OCI-LY3 (cell line): ENCODE measurements around the gene EPB41L4A.

ENCODE experiments used
- H2AFZ ChIP-seq: fragments of 200-600, 300-600 bp; shearing (Covaris generic); 2 replicates; pipeline ENCODE4 v1.6.0; 2014; ENCODE audit warnings: antibody characterized with exemption, low read depth, low read length
- H3K27ac ChIP-seq: fragments of 200-600, 300-600 bp; sonication (generic); 2 replicates; pipeline ENCODE4 v1.5.1; 2014; ENCODE audit warnings: mild to moderate bottlenecking, low read length, moderate library complexity, mixed read lengths
- H3K27me3 ChIP-seq: fragments of 200-600, 300-600 bp; sonication (generic); 2 replicates; pipeline ENCODE4 v1.6.1; 2014; ENCODE audit warnings: low read depth, low read length, mixed read lengths
- H3K36me3 ChIP-seq: fragments of 200-600, 300-600 bp; sonication (generic); replicated peaks from 2 replicates; pipeline ENCODE3; 2014; ENCODE audit warnings: low read depth, low read length, mixed read lengths
- H3K4me1 ChIP-seq: fragments of 300-600, 200-600 bp; sonication (generic); 2 replicates; pipeline ENCODE4 v1.6.1; 2014; ENCODE audit warnings: low read length, mixed read lengths
- H3K4me2 ChIP-seq: fragments of 200-600, 300-600 bp; sonication (generic); 2 replicates; pipeline ENCODE4 v1.6.1; 2014; ENCODE audit warnings: low read length, mixed read lengths
- H3K4me3 ChIP-seq: fragments of 300-600, 200-600 bp; sonication (generic); 2 replicates; pipeline ENCODE4 v1.5.1; 2014; ENCODE audit warnings: antibody characterized with exemption, mild to moderate bottlenecking, low read length, moderate library complexity
- H3K79me2 ChIP-seq: fragments of 300-600, 200-600 bp; shearing (Covaris generic); 2 replicates; pipeline ENCODE4 v1.6.1; 2014; ENCODE audit warnings: mild to moderate bottlenecking, low read length, mixed read lengths
- H3K9ac ChIP-seq: fragments of 300-600, 200-600 bp; shearing (Covaris generic); 2 replicates; pipeline ENCODE4 v1.6.0; 2014; ENCODE audit warnings: mild to moderate bottlenecking, low read length, moderate library complexity
- H3K9me3 ChIP-seq: fragments of 200-600, 300-600 bp; shearing (Covaris generic); 2 replicates; pipeline ENCODE4 v1.6.1; 2014; ENCODE audit warnings: low read length, mixed read lengths; ENCODE audit not compliant: insufficient read depth
- H4K20me1 ChIP-seq: fragments of 200-600, 300-600 bp; sonication (generic); 2 replicates; pipeline ENCODE4 v1.6.1; 2016; ENCODE audit warnings: low read length, mixed read lengths; ENCODE audit not compliant: insufficient read depth
- EZH2phosphoT487 ChIP-seq: fragments of 200-600 bp; shearing (Covaris generic); IDR thresholded peaks from 2 replicates; pipeline ENCODE4 v1.6.1; 2018; ENCODE audit warnings: antibody characterized with exemption, mixed run types, low read depth
- TF ChIP-seq, protein P1 (sequence below): fragments of 200-600, 300-600 bp; sonication (generic); IDR thresholded peaks from 2 replicates; pipeline ENCODE4 v1.5.1; 2014; ENCODE audit warnings: antibody characterized with exemption, low read length, low read depth

Gene EPB41L4A

DNA sequence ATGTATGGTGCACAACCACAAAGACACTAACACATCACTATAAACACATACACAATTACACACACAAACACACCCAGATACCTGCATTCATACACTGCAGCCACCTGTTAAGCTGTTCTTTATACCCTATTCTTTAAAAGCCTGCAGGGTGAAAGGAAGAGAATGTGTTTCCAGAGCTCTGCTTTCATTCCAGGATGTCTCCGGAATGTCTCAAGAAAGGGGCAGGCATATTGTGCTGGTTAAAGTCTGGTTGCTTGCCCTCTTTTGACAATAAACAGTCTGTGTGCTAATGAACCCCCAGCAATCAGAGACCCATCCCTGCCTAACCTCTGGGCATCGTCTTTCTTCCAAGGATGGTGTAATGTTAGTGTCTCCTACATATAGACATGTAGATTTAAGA is 181.6 kb downstream of the EPB41L4A start:
- Histone ChIP-seq H3K27me3 (no peaks in the 10 kb centered on the region), H2AFZ (no peak overlapping the region), H4K20me1 (no peaks in the 10 kb centered on the region), H3K27ac (no peak overlapping the region), H3K36me3 (no peaks in the 10 kb centered on the region), H3K4me3 (no peak overlapping the region), H3K4me2 (no peak overlapping the region), H3K4me1 (peaks cover 3% of the 10 kb centered on the region; the same call in 1 of the 2 replicates), H3K79me2 (no peaks in the 10 kb centered on the region), H3K9ac (no peak overlapping the region), H3K9me3 (no peaks in the 10 kb centered on the region)
- TF ChIP-seq, protein P1, sequence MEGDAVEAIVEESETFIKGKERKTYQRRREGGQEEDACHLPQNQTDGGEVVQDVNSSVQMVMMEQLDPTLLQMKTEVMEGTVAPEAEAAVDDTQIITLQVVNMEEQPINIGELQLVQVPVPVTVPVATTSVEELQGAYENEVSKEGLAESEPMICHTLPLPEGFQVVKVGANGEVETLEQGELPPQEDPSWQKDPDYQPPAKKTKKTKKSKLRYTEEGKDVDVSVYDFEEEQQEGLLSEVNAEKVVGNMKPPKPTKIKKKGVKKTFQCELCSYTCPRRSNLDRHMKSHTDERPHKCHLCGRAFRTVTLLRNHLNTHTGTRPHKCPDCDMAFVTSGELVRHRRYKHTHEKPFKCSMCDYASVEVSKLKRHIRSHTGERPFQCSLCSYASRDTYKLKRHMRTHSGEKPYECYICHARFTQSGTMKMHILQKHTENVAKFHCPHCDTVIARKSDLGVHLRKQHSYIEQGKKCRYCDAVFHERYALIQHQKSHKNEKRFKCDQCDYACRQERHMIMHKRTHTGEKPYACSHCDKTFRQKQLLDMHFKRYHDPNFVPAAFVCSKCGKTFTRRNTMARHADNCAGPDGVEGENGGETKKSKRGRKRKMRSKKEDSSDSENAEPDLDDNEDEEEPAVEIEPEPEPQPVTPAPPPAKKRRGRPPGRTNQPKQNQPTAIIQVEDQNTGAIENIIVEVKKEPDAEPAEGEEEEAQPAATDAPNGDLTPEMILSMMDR, result no peak
- no peak for TF ChIP-seq EZH2phosphoT487

DNA sequence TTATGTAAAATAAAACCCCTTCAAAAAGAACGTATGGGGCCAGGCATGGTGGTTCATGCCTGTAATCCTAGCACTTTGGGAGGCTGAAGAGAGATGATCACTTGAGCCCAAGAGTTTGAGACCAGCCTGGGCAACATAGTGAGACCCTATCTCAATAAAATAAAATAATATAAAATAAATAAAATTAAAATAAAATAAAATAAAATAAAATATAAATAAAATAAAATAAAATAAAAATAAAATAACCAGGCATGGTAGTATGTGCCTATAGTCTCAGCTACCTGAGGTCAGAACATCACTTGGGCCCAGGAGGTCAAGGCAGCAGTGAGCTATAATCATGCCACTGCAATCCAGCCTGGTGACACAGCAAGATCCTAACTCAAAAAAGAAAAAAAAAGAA is 185.1 kb downstream of the EPB41L4A start:
- Histone ChIP-seq H3K4me2 (no peak overlapping the region), H3K36me3 (no peaks in the 10 kb centered on the region), H4K20me1 (no peaks in the 10 kb centered on the region), H3K4me3 (no peak overlapping the region), H3K9ac (no peak overlapping the region), H3K9me3 (no peaks in the 10 kb centered on the region), H3K79me2 (no peaks in the 10 kb centered on the region), H3K4me1 (peaks cover 3% of the 10 kb centered on the region; the same call in 1 of the 2 replicates), H2AFZ (no peak overlapping the region), H3K27me3 (no peaks in the 10 kb centered on the region), H3K27ac (no peak overlapping the region)
- no peak for TF ChIP-seq EZH2phosphoT487

DNA sequence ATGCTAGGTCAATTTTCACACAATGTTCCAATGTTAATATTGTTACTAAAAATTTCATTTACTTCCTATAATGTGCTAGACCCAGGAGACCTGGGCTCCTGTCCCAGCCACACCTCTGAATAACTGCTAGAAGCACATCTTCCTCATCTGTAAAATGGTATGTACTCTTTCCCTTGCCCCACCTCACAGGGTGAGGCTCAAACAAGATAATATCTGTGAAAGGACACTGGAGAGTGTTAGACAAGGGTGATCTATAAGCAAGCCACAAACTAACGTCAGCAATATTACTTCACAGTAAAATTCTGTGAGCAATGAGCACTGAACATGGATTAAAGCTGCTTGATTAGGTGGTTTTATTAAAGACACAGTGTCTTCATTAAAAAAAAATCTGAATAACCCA is 186.4 kb downstream of the EPB41L4A start:
- Histone ChIP-seq H3K9me3 (no peaks in the 10 kb centered on the region), H2AFZ (no peak overlapping the region), H3K79me2 (no peaks in the 10 kb centered on the region), H3K27me3 (no peaks in the 10 kb centered on the region), H3K4me3 (no peak overlapping the region), H3K4me1 (no peaks in the 10 kb centered on the region), H3K9ac (no peak overlapping the region), H3K4me2 (no peak overlapping the region), H3K36me3 (no peaks in the 10 kb centered on the region), H4K20me1 (no peaks in the 10 kb centered on the region), H3K27ac (no peak overlapping the region)
- TF ChIP-seq EZH2phosphoT487, result no peak
- TF ChIP-seq, protein P1, result no peak

DNA sequence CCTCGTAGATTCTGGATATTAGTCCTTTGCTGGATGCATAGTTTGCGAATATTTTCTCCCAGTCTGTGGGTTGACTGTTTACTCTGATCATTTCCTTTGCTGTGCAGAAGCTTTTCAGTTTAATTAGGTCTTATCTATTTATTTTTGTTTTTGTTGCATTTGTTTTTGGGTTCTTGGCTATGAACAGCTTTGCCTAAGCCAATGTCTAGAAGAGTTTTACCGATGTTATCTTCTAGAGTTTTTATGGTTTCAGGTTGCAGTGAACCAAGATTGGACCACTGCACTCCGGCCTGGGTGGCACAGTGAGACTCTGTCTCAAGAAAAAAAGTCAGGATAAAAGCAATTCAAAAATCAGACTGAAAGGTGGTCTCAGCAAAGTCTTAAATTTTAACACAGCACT is 188.5 kb downstream of the EPB41L4A start:
- Histone ChIP-seq H3K79me2 (no peaks in the 10 kb centered on the region), H3K27me3 (no peaks in the 10 kb centered on the region), H3K9me3 (no peaks in the 10 kb centered on the region), H2AFZ (no peak overlapping the region), H3K4me3 (no peak overlapping the region), H3K9ac (no peak overlapping the region), H4K20me1 (no peaks in the 10 kb centered on the region), H3K36me3 (no peaks in the 10 kb centered on the region), H3K4me1 (no peaks in the 10 kb centered on the region), H3K27ac (no peak overlapping the region), H3K4me2 (no peak overlapping the region)
- TF ChIP-seq, protein P1, result no peak
- no peak for TF ChIP-seq EZH2phosphoT487

DNA sequence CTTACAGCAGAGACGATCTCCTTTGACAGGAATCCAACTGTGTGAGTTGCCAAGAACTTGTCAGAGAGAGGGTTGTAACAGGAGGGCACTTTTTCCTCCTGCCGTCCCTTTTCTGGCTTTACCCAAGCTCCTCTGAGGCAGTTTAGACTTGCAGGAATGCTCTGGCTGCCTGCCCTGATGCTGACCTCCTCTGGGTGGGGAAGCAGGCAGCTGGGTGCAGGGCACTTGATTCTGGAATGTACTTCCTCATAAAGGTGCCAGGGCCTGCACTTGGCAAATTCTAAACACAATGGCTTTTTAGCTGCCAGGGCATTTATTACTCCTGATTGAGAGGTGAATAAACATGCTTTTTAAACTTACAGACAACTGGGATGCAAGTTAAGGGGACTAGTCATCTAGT is 190.4 kb downstream of the EPB41L4A start:
- H3K9ac ChIP-seq, result no peak overlapping the region
- no peak overlapping the region for H2AFZ ChIP-seq
- TF ChIP-seq, protein P1, result no peak
- no peak for TF ChIP-seq EZH2phosphoT487
- H3K79me2 ChIP-seq, result no peaks in the 10 kb centered on the region
- H4K20me1 ChIP-seq, result no peaks in the 10 kb centered on the region
- H3K9me3 ChIP-seq, result no peaks in the 10 kb centered on the region
- H3K4me3 ChIP-seq, result no peak overlapping the region
- no peaks in the 10 kb centered on the region for H3K27me3 ChIP-seq
- no peaks in the 10 kb centered on the region for H3K4me1 ChIP-seq
- H3K27ac ChIP-seq, result no peak overlapping the region
- H3K4me2 ChIP-seq, result no peak overlapping the region
- H3K36me3 ChIP-seq, result no peaks in the 10 kb centered on the region
